HG03354 (cell line): ENCODE data around the gene RHCG.
"Not testable (repeated sequence)": the region's sequence is repeated elsewhere in the genome, so short reads cannot be mapped to it uniquely, and the experiment has no call there.

Source experiments
- ATAC-seq: cut with Tn5 transposase; IDR thresholded peaks from one replicate; pipeline ENCODE4 v1.9.1; 2021; ENCODE audit warnings: mild to moderate bottlenecking; ENCODE audit not compliant: unreplicated experiment, poor library complexity, severe bottlenecking

RHCG gene

GRCh38 chr15:89482139-89482538 is 14.2 kb downstream of the RHCG start:
- ATAC-seq, result no peak

- no peak for ATAC-seq
Observed at GRCh38 chr15:89480505-89480904, 15.9 kb downstream of the RHCG start.

- no peak for ATAC-seq
Observed at GRCh38 chr15:89479173-89479572, 17.2 kb downstream of the RHCG start.

GRCh38 chr15:89477411-89478242 is 18.8 kb downstream of the RHCG start:
- no peak for ATAC-seq

- ATAC-seq, result no peak
Observed at GRCh38 chr15:89475661-89476060, 20.7 kb downstream of the RHCG start.

- ATAC-seq, result peak; percentile 78
Observed at GRCh38 chr15:89472785-89473256, 23.6 kb downstream of the RHCG start.

GRCh38 chr15:89469426-89470096 is 26.8 kb downstream of the RHCG start:
- no peak for ATAC-seq

- not testable (repeated sequence) for ATAC-seq
Observed at GRCh38 chr15:89468813-89469212, 27.6 kb downstream of the RHCG start.

- no peak for ATAC-seq
Observed at GRCh38 chr15:89463113-89463512, 33.3 kb downstream of the RHCG start.

- ATAC-seq, result no peak
Observed at GRCh38 chr15:89462198-89462912, 34.0 kb downstream of the RHCG start.

- ATAC-seq, result no peak
Observed at GRCh38 chr15:89461386-89461785, 35.0 kb downstream of the RHCG start.

- ATAC-seq, result no peak
Observed at GRCh38 chr15:89460048-89460447, 36.3 kb downstream of the RHCG start.

- no peak for ATAC-seq
Observed at GRCh38 chr15:89459271-89460038, 36.9 kb downstream of the RHCG start.

- no peak for ATAC-seq
Observed at GRCh38 chr15:89458440-89458839, 37.9 kb downstream of the RHCG start.

- ATAC-seq, result peak; percentile 48
Observed at GRCh38 chr15:89457086-89457485, 39.3 kb downstream of the RHCG start.

- no peak for ATAC-seq
Observed at GRCh38 chr15:89455535-89455934, 40.8 kb downstream of the RHCG start.

- ATAC-seq, result no peak
Observed at GRCh38 chr15:89452330-89452836, 44.0 kb downstream of the RHCG start.

GRCh38 chr15:89451846-89452245 is 44.5 kb downstream of the RHCG start:
- ATAC-seq, result no peak
